SH-SY5Y (cell line): Measurements from ENCODE around the gene DNAH2.

Experiments
- GATA2 ChIP-seq: IDR thresholded peaks from 2 replicates; pipeline ENCODE4 v1.6.1; 2011; ENCODE audit warnings: mild to moderate bottlenecking, low read depth, low read length
- GATA3 ChIP-seq: IDR thresholded peaks from 2 replicates; pipeline ENCODE4 v1.6.1; 2011; ENCODE audit warnings: low read depth, mild to moderate bottlenecking, low read length, moderate library complexity

- TF ChIP-seq GATA3 (no peak), GATA2 (no peak)
Observed at GRCh38 chr17:7853691-7854038, 136.1 kb downstream of the DNAH2 start.
